ENCODE data around the gene GCK.

The GCK gene

GRCh38 chr7:44155191-44156185, 33.8 kb downstream of the GCK start:
- DNase-seq (ENCODE audit: low read depth in 2 of 2), result no peak

- DNase-seq (ENCODE audit: low read depth in 2 of 2), result no peak
Measured at GRCh38 chr7:44154703-44155102, 34.5 kb downstream of the GCK start.

- no peak for DNase-seq (ENCODE audit: low read depth in 2 of 2)
Measured at GRCh38 chr7:44153948-44154335, 35.3 kb downstream of the GCK start.

GRCh38 chr7:44152971-44153947, 36.0 kb downstream of the GCK start:
- DNase-seq (ENCODE audit: low read depth in 2 of 2), result no peak

- DNase-seq (ENCODE audit: low read depth in 2 of 2), result no peak
Measured at GRCh38 chr7:44151956-44152355, 37.3 kb downstream of the GCK start.

GRCh38 chr7:44150966-44151941, 38.0 kb downstream of the GCK start:
- no peak for DNase-seq (ENCODE audit: low read depth in 2 of 2)

- no peak for DNase-seq (ENCODE audit: low read depth in 2 of 2)
Measured at GRCh38 chr7:44150466-44150832, 38.8 kb downstream of the GCK start.

GRCh38 chr7:44149571-44150465, 39.4 kb downstream of the GCK start:
- no peak for DNase-seq (ENCODE audit: low read depth in 2 of 2)

- DNase-seq (ENCODE audit: low read depth in 2 of 2), result no peak
Measured at GRCh38 chr7:44148961-44149536, 40.2 kb downstream of the GCK start.

GRCh38 chr7:44148166-44148565, 41.1 kb downstream of the GCK start:
- no peak for DNase-seq (ENCODE audit: low read depth in 2 of 2)

- DNase-seq (ENCODE audit: low read depth in 2 of 2), result no peak
Measured at GRCh38 chr7:44147026-44147991, 41.9 kb downstream of the GCK start.

- peak; percentile 27 to 29 for DNase-seq (ENCODE audit: low read depth in 2 of 2)
Measured at GRCh38 chr7:44145969-44146911, 43.0 kb downstream of the GCK start.

- DNase-seq (ENCODE audit: low read depth in 2 of 2), result no peak
Measured at GRCh38 chr7:44145479-44145968, 43.7 kb downstream of the GCK start.

GRCh38 chr7:44144968-44145478, 44.2 kb downstream of the GCK start:
- no peak for DNase-seq (ENCODE audit: low read depth in 2 of 2)

GRCh38 chr7:44144426-44144967, 44.7 kb downstream of the GCK start:
- no peak for DNase-seq (ENCODE audit: low read depth in 2 of 2)

- no peak for DNase-seq (ENCODE audit: low read depth in 2 of 2)
Measured at GRCh38 chr7:44143646-44144250, 45.5 kb downstream of the GCK start.
